Mucosa of rectum (tissue), 2 donors: ENCODE data around the gene SPACA7.

Experiments used
- H3K27ac ChIP-seq, 2 donors: one replicate each; pipeline ENCODE4 v1.7.0; 2013; ENCODE audit warnings: inconsistent platforms in 2 of 2, low read depth in 2 of 2, low read length in 2 of 2
- H3K27me3 ChIP-seq, 2 donors: one replicate each; pipeline ENCODE4 v1.7.0; 2013; ENCODE audit warnings: low read length in 2 of 2; ENCODE audit not compliant: control insufficient read depth in 2 of 2, insufficient read depth in 2 of 2
- H3K36me3 ChIP-seq, 2 donors: one replicate each; pipeline ENCODE4 v1.7.0; 2013; ENCODE audit warnings: low read length in 2 of 2; ENCODE audit not compliant: control insufficient read depth in 2 of 2, insufficient read depth in 2 of 2
- H3K4me1 ChIP-seq, 2 donors: one replicate each; pipeline ENCODE4 v1.7.0; 2013; ENCODE audit warnings: low read length in 2 of 2, mild to moderate bottlenecking in 1 of 2; ENCODE audit not compliant: control insufficient read depth in 2 of 2, insufficient read depth in 2 of 2
- H3K4me3 ChIP-seq, 2 donors: one replicate each; pipeline ENCODE4 v1.7.0; 2013; ENCODE audit warnings: low read length in 2 of 2
- H3K9ac ChIP-seq, 2 donors: one replicate each; pipeline ENCODE4 v1.7.0; 2013; ENCODE audit warnings: low read length in 2 of 2, low read depth in 1 of 2, mild to moderate bottlenecking in 1 of 2
- H3K9me3 ChIP-seq, 2 donors: one replicate each; pipeline ENCODE4 v1.7.0; 2013; ENCODE audit warnings: low read length in 2 of 2; ENCODE audit not compliant: control insufficient read depth in 2 of 2
- donor health status: healthy.
- donor health status: Normal muscosa, but diverticular disease.

Gene SPACA7

GRCh38 chr13:112349681-112350080 is 26.5 kb upstream of the SPACA7 start:
- H3K27me3 ChIP-seq: peaks cover 7 to 10% of the 10 kb centered on the region in 2 donors

GRCh38 chr13:112350300-112350699 is 25.9 kb upstream of the SPACA7 start:
- no peak overlapping the region for H3K9ac ChIP-seq
- H3K27me3 ChIP-seq: peaks cover 7 to 9% of the 10 kb centered on the region in 2 donors
- no peaks in the 10 kb centered on the region for H3K4me1 ChIP-seq
- H3K36me3 ChIP-seq: no peaks in the 10 kb centered on the region
- H3K9me3 ChIP-seq: no peaks in the 10 kb centered on the region
- no peak overlapping the region for H3K27ac ChIP-seq
- no peak overlapping the region for H3K4me3 ChIP-seq

More at GRCh38 chr13:112349681-112350080, 26.5 kb upstream of the SPACA7 start:
- Histone ChIP-seq H3K4me1 (no peaks in the 10 kb centered on the region), H3K4me3 (no peak overlapping the region), H3K9me3 (no peaks in the 10 kb centered on the region), H3K9ac (no peak overlapping the region), H3K36me3 (no peaks in the 10 kb centered on the region), H3K27ac (no peak overlapping the region)

GRCh38 chr13:112351825-112352224 is 24.3 kb upstream of the SPACA7 start:
- Histone ChIP-seq H3K36me3 (no peaks in the 10 kb centered on the region), H3K4me3 (no peak overlapping the region), H3K9me3 (no peaks in the 10 kb centered on the region), H3K4me1 (no peaks in the 10 kb centered on the region), H3K27me3 (peaks cover 0 to 5% of the 10 kb centered on the region in 2 donors), H3K9ac (no peak overlapping the region), H3K27ac (no peak overlapping the region)

- H3K27me3 ChIP-seq: no peaks in the 10 kb centered on the region
- no peak overlapping the region for H3K4me3 ChIP-seq
- no peaks in the 10 kb centered on the region for H3K4me1 ChIP-seq
- H3K27ac ChIP-seq: no peak overlapping the region
- H3K36me3 ChIP-seq: no peaks in the 10 kb centered on the region
- no peak overlapping the region for H3K9ac ChIP-seq
- H3K9me3 ChIP-seq: no peaks in the 10 kb centered on the region
These were observed 22.3 kb upstream of the SPACA7 start for GRCh38 chr13:112353856-112354255.

- H3K9ac ChIP-seq: no peak overlapping the region
- H3K9me3 ChIP-seq: no peaks in the 10 kb centered on the region
- H3K36me3 ChIP-seq: no peaks in the 10 kb centered on the region
- no peak overlapping the region for H3K27ac ChIP-seq
- no peaks in the 10 kb centered on the region for H3K27me3 ChIP-seq
- no peaks in the 10 kb centered on the region for H3K4me1 ChIP-seq
- no peak overlapping the region for H3K4me3 ChIP-seq
These were observed 21.6 kb upstream of the SPACA7 start for GRCh38 chr13:112354330-112355273.

GRCh38 chr13:112355274-112355838 is 20.8 kb upstream of the SPACA7 start:
- H3K27me3 ChIP-seq: no peaks in the 10 kb centered on the region
- H3K9ac ChIP-seq: no peak overlapping the region
- H3K36me3 ChIP-seq: no peaks in the 10 kb centered on the region
- H3K9me3 ChIP-seq: no peaks in the 10 kb centered on the region
- no peak overlapping the region for H3K27ac ChIP-seq
- no peak overlapping the region for H3K4me3 ChIP-seq
- H3K4me1 ChIP-seq: no peaks in the 10 kb centered on the region

- Histone ChIP-seq H3K4me1 (no peaks in the 10 kb centered on the region), H3K36me3 (no peaks in the 10 kb centered on the region), H3K9ac (no peak overlapping the region), H3K4me3 (no peak overlapping the region), H3K27me3 (no peaks in the 10 kb centered on the region), H3K9me3 (no peaks in the 10 kb centered on the region), H3K27ac (no peak overlapping the region)
These were observed 20.0 kb upstream of the SPACA7 start for GRCh38 chr13:112356190-112356589.

GRCh38 chr13:112358156-112358555 is 18.0 kb upstream of the SPACA7 start:
- Histone ChIP-seq H3K27me3 (no peaks in the 10 kb centered on the region), H3K36me3 (no peaks in the 10 kb centered on the region), H3K27ac (no peak overlapping the region)

GRCh38 chr13:112362021-112362420 is 14.1 kb upstream of the SPACA7 start:
- Histone ChIP-seq H3K9ac (no peak overlapping the region), H3K27ac (no peak overlapping the region), H3K36me3 (no peaks in the 10 kb centered on the region), H3K9me3 (no peaks in the 10 kb centered on the region), H3K27me3 (no peaks in the 10 kb centered on the region), H3K4me1 (no peaks in the 10 kb centered on the region), H3K4me3 (no peak overlapping the region)

More at GRCh38 chr13:112358156-112358555, 18.0 kb upstream of the SPACA7 start:
- H3K4me3 ChIP-seq: no peak overlapping the region
- H3K4me1 ChIP-seq: no peaks in the 10 kb centered on the region
- no peak overlapping the region for H3K9ac ChIP-seq
- no peaks in the 10 kb centered on the region for H3K9me3 ChIP-seq

GRCh38 chr13:112363867-112364528 is 12.2 kb upstream of the SPACA7 start:
- H3K4me3 ChIP-seq: no peak overlapping the region
- no peaks in the 10 kb centered on the region for H3K9me3 ChIP-seq
- no peaks in the 10 kb centered on the region for H3K4me1 ChIP-seq
- no peak overlapping the region for H3K9ac ChIP-seq
- H3K27ac ChIP-seq: no peak overlapping the region
- no peaks in the 10 kb centered on the region for H3K36me3 ChIP-seq
- no peaks in the 10 kb centered on the region for H3K27me3 ChIP-seq
